ENCODE results near the gene PRICKLE2. TPM values are rescaled to one million over a fixed set of nuclear protein-coding genes. Genes with fewer than 3 reads are reported as not detected.

Gene PRICKLE2
- total RNA-seq, 2 experiments from 2014 or later, result not detected

GRCh38 chr3:64151342-64151871, 73.9 kb downstream of the PRICKLE2 start:
- H3K36me3 Mint-ChIP-seq, result no peaks in the 10 kb centered on the region
- no peak for DNase-seq
- no peak overlapping the region for H3K4me3 Mint-ChIP-seq
- no peaks in the 10 kb centered on the region for H3K4me1 Mint-ChIP-seq (ENCODE audit: low read depth)
- no peak overlapping the region for H3K27ac Mint-ChIP-seq
- intact Hi-C loops (cut with micrococcal nuclease), result no loop called here
- CTCF ChIA-PET, result no interaction called here
- H3K9me3 Mint-ChIP-seq, result no peaks in the 10 kb centered on the region
- POLR2A ChIA-PET, result no interaction called here
- H3K27me3 Mint-ChIP-seq, result peaks cover 2% of the 10 kb centered on the region

GRCh38 chr3:64150623-64151207, 74.6 kb downstream of the PRICKLE2 start:
- Mint-ChIP-seq H3K4me1 (ENCODE audit: low read depth) (no peaks in the 10 kb centered on the region), H3K9me3 (no peaks in the 10 kb centered on the region), H3K4me3 (no peak overlapping the region), H3K27ac (no peak overlapping the region), H3K36me3 (no peaks in the 10 kb centered on the region), H3K27me3 (peaks cover 2% of the 10 kb centered on the region)
- DNase-seq, result no peak
- intact Hi-C loops (cut with micrococcal nuclease), result no loop called here
- ChIA-PET CTCF (no interaction called here), POLR2A (no interaction called here)

GRCh38 chr3:64149886-64150285, 75.4 kb downstream of the PRICKLE2 start:
- H3K4me3 Mint-ChIP-seq, result no peak overlapping the region
- no peak for DNase-seq
- no peaks in the 10 kb centered on the region for H3K4me1 Mint-ChIP-seq (ENCODE audit: low read depth)
- no peaks in the 10 kb centered on the region for H3K9me3 Mint-ChIP-seq
- H3K27me3 Mint-ChIP-seq, result peaks cover 2% of the 10 kb centered on the region
- CTCF ChIA-PET, result no interaction called here
- intact Hi-C loops (cut with micrococcal nuclease), result no loop called here
- H3K27ac Mint-ChIP-seq, result no peak overlapping the region
- H3K36me3 Mint-ChIP-seq, result no peaks in the 10 kb centered on the region
- POLR2A ChIA-PET, result no interaction called here

- ChIA-PET POLR2A (no interaction called here), CTCF (no interaction called here)
- no peak overlapping the region for H3K4me3 Mint-ChIP-seq
- no peak for DNase-seq
- H3K36me3 Mint-ChIP-seq, result no peaks in the 10 kb centered on the region
- intact Hi-C loops (cut with micrococcal nuclease), result no loop called here
- H3K9me3 Mint-ChIP-seq, result no peaks in the 10 kb centered on the region
- H3K27ac Mint-ChIP-seq, result no peak overlapping the region
- H3K4me1 Mint-ChIP-seq (ENCODE audit: low read depth), result no peaks in the 10 kb centered on the region
- peaks cover 2% of the 10 kb centered on the region for H3K27me3 Mint-ChIP-seq
These were observed 76.2 kb downstream of the PRICKLE2 start for GRCh38 chr3:64148955-64149653.

- ChIA-PET POLR2A (no interaction called here), CTCF (no interaction called here)
- no peak for DNase-seq
- peaks cover 2% of the 10 kb centered on the region for H3K27me3 Mint-ChIP-seq
- no peak overlapping the region for H3K4me3 Mint-ChIP-seq
- no peaks in the 10 kb centered on the region for H3K4me1 Mint-ChIP-seq (ENCODE audit: low read depth)
- intact Hi-C loops (cut with micrococcal nuclease), result no loop called here
- no peaks in the 10 kb centered on the region for H3K36me3 Mint-ChIP-seq
- no peaks in the 10 kb centered on the region for H3K9me3 Mint-ChIP-seq
- H3K27ac Mint-ChIP-seq, result no peak overlapping the region
These were observed 78.1 kb downstream of the PRICKLE2 start for GRCh38 chr3:64147211-64147610.

- H3K4me3 Mint-ChIP-seq, result no peak overlapping the region
- ChIA-PET POLR2A (no interaction called here), CTCF (no interaction called here)
- intact Hi-C loops (cut with micrococcal nuclease), result no loop called here
- no peak overlapping the region for H3K27ac Mint-ChIP-seq
- no peaks in the 10 kb centered on the region for H3K4me1 Mint-ChIP-seq (ENCODE audit: low read depth)
- no peak for DNase-seq
- H3K27me3 Mint-ChIP-seq, result no peaks in the 10 kb centered on the region
- H3K9me3 Mint-ChIP-seq, result no peaks in the 10 kb centered on the region
- no peaks in the 10 kb centered on the region for H3K36me3 Mint-ChIP-seq
These were observed 79.8 kb downstream of the PRICKLE2 start for GRCh38 chr3:64145438-64145837.

- H3K36me3 Mint-ChIP-seq, result no peaks in the 10 kb centered on the region
- CTCF ChIA-PET, result no interaction called here
- H3K4me3 Mint-ChIP-seq, result no peak overlapping the region
- intact Hi-C loops (cut with micrococcal nuclease), result no loop called here
- no peak overlapping the region for H3K27ac Mint-ChIP-seq
- H3K9me3 Mint-ChIP-seq, result no peaks in the 10 kb centered on the region
- H3K4me1 Mint-ChIP-seq (ENCODE audit: low read depth), result no peaks in the 10 kb centered on the region
- POLR2A ChIA-PET, result no interaction called here
- no peaks in the 10 kb centered on the region for H3K27me3 Mint-ChIP-seq
- no peak for DNase-seq
These were observed 80.9 kb downstream of the PRICKLE2 start for GRCh38 chr3:64144241-64144900.

- H3K4me1 Mint-ChIP-seq (ENCODE audit: low read depth), result no peaks in the 10 kb centered on the region
- H3K36me3 Mint-ChIP-seq, result no peaks in the 10 kb centered on the region
- no peaks in the 10 kb centered on the region for H3K9me3 Mint-ChIP-seq
- ChIA-PET CTCF (no interaction called here), POLR2A (no interaction called here)
- H3K4me3 Mint-ChIP-seq, result no peak overlapping the region
- H3K27ac Mint-ChIP-seq, result no peak overlapping the region
- no peaks in the 10 kb centered on the region for H3K27me3 Mint-ChIP-seq
- DNase-seq, result no peak
- intact Hi-C loops (cut with micrococcal nuclease), result no loop called here
These were observed 81.7 kb downstream of the PRICKLE2 start for GRCh38 chr3:64143409-64144130.

GRCh38 chr3:64141476-64141875, 83.8 kb downstream of the PRICKLE2 start:
- CTCF ChIA-PET, result no interaction called here
- H3K27me3 Mint-ChIP-seq, result peaks cover 2% of the 10 kb centered on the region
- intact Hi-C loops (cut with micrococcal nuclease), result no loop called here
- POLR2A ChIA-PET, result no interaction called here
- no peaks in the 10 kb centered on the region for H3K4me1 Mint-ChIP-seq (ENCODE audit: low read depth)
- no peak overlapping the region for H3K27ac Mint-ChIP-seq
- DNase-seq, result no peak
- H3K36me3 Mint-ChIP-seq, result no peaks in the 10 kb centered on the region
- H3K4me3 Mint-ChIP-seq, result no peak overlapping the region
- no peaks in the 10 kb centered on the region for H3K9me3 Mint-ChIP-seq

- no peak overlapping the region for H3K27ac Mint-ChIP-seq
- ChIA-PET CTCF (no interaction called here), POLR2A (no interaction called here)
- H3K4me1 Mint-ChIP-seq (ENCODE audit: low read depth), result no peaks in the 10 kb centered on the region
- H3K36me3 Mint-ChIP-seq, result no peaks in the 10 kb centered on the region
- H3K9me3 Mint-ChIP-seq, result no peaks in the 10 kb centered on the region
- H3K4me3 Mint-ChIP-seq, result no peak overlapping the region
- intact Hi-C loops (cut with micrococcal nuclease), result no loop called here
- DNase-seq, result no peak
- peaks cover 2% of the 10 kb centered on the region for H3K27me3 Mint-ChIP-seq
These were observed 84.6 kb downstream of the PRICKLE2 start for GRCh38 chr3:64140651-64141050.

- peaks cover 2% of the 10 kb centered on the region for H3K27me3 Mint-ChIP-seq
- intact Hi-C loops (cut with micrococcal nuclease), result no loop called here
These were observed 86.5 kb downstream of the PRICKLE2 start for GRCh38 chr3:64138656-64139375.

GRCh38 chr3:64138046-64138445, 87.2 kb downstream of the PRICKLE2 start:
- POLR2A ChIA-PET, result no interaction called here
- Mint-ChIP-seq H3K9me3 (no peaks in the 10 kb centered on the region), H3K4me1 (ENCODE audit: low read depth) (no peaks in the 10 kb centered on the region), H3K27me3 (peaks cover 2% of the 10 kb centered on the region), H3K27ac (no peak overlapping the region), H3K36me3 (no peaks in the 10 kb centered on the region), H3K4me3 (no peak overlapping the region)
- CTCF ChIA-PET, result no interaction called here
- intact Hi-C loops (cut with micrococcal nuclease), result no loop called here
- no peak for DNase-seq

More at GRCh38 chr3:64138656-64139375, 86.5 kb downstream of the PRICKLE2 start:
- Mint-ChIP-seq H3K9me3 (no peaks in the 10 kb centered on the region), H3K4me3 (no peak overlapping the region), H3K27ac (no peak overlapping the region), H3K36me3 (no peaks in the 10 kb centered on the region), H3K4me1 (ENCODE audit: low read depth) (no peaks in the 10 kb centered on the region)
- CTCF ChIA-PET, result no interaction called here
- DNase-seq, result no peak
- POLR2A ChIA-PET, result no interaction called here

Measured in activated CD4-positive, alpha-beta memory T cell treated with anti-CD3 and anti-CD28 coated beads for 36 hours (primary cell).